MM.1S (cell line): ENCODE results near the gene ZCCHC24.

Experiments used
- DNase-seq: peaks from one replicate; pipeline ENCODE4 v3.0.0-alpha.2; 2015
- H2AFZ ChIP-seq: fragments of 300-600 bp; sonication (generic); 2 replicates; pipeline ENCODE4 v1.6.0; 2016; ENCODE audit warnings: antibody characterized with exemption, low read length
- H3F3A ChIP-seq: fragments of 300-600 bp; sonication (generic); 2 replicates; pipeline ENCODE4 v1.6.1; 2016; ENCODE audit warnings: mild to moderate bottlenecking, antibody characterized with exemption, low read length, moderate library complexity, mixed read lengths; ENCODE audit not compliant: insufficient read depth
- H3K27ac ChIP-seq: fragments of 300-600 bp; sonication (generic); 2 replicates; pipeline ENCODE4 v1.5.1; 2016; ENCODE audit warnings: mild to moderate bottlenecking, low read length
- H3K27me3 ChIP-seq: fragments of 300-600 bp; sonication (generic); replicated peaks from 2 replicates; pipeline ENCODE4 v1.6.0; 2016; ENCODE audit warnings: low read length; ENCODE audit not compliant: insufficient read depth
- H3K36me3 ChIP-seq: fragments of 300-600 bp; sonication (generic); replicated peaks from 2 replicates; pipeline ENCODE4 v1.6.1; 2016; ENCODE audit warnings: mild to moderate bottlenecking, low read length, mixed read lengths; ENCODE audit not compliant: insufficient read depth
- H3K4me1 ChIP-seq: fragments of 300-600 bp; sonication (generic); 2 replicates; pipeline ENCODE4 v1.6.1; 2016; ENCODE audit warnings: low read length, mixed read lengths
- H3K4me2 ChIP-seq: fragments of 300-600 bp; sonication (generic); 2 replicates; pipeline ENCODE4 v1.6.0; 2016; ENCODE audit warnings: low read depth, low read length
- H3K4me3 ChIP-seq: fragments of 300-600 bp; sonication (generic); 2 replicates; pipeline ENCODE4 v1.5.1; 2016; ENCODE audit warnings: low read length, mixed read lengths
- H3K79me2 ChIP-seq: fragments of 300-600 bp; sonication (generic); 2 replicates; pipeline ENCODE4 v1.6.1; 2016; ENCODE audit warnings: mixed run types, low read length, mixed read lengths
- H3K9ac ChIP-seq: fragments of 300-600 bp; sonication (generic); 2 replicates; pipeline ENCODE4 v1.6.1; 2016; ENCODE audit warnings: low read length, mixed read lengths
- H3K9me2 ChIP-seq: fragments of 300-600 bp; sonication (generic); replicated peaks from 2 replicates; pipeline ENCODE4 v1.6.1; 2016; ENCODE audit warnings: mild to moderate bottlenecking, low read length, mixed read lengths; ENCODE audit not compliant: insufficient read depth
- H3K9me3 ChIP-seq: fragments of 300-600 bp; sonication (generic); replicated peaks from 2 replicates; pipeline ENCODE4 v1.6.1; 2016; ENCODE audit warnings: mild to moderate bottlenecking, low read length, mixed read lengths; ENCODE audit not compliant: insufficient read depth
- H4K20me1 ChIP-seq: fragments of 300-600 bp; sonication (generic); 2 replicates; pipeline ENCODE4 v1.6.1; 2016; ENCODE audit warnings: mild to moderate bottlenecking, low read length, moderate library complexity, mixed read lengths; ENCODE audit not compliant: insufficient read depth
- CTCF ChIP-seq: fragments of 300-600 bp; sonication (generic); IDR thresholded peaks from 2 replicates; pipeline ENCODE4 v1.5.1; 2016; ENCODE audit warnings: antibody characterized with exemption, low read length, mixed read lengths
- EZH2 ChIP-seq: fragments of 300-600 bp; sonication (generic); optimal IDR thresholded peaks from 2 replicates; pipeline ENCODE3; 2017; ENCODE audit warnings: low read depth, mild to moderate bottlenecking, antibody characterized with exemption, low read length, mixed read lengths
- EZH2phosphoT487 ChIP-seq: fragments of 300-600 bp; sonication (generic); IDR thresholded peaks from 2 replicates; pipeline ENCODE4 v1.6.1; 2018; ENCODE audit warnings: antibody characterized with exemption, low read length

The ZCCHC24 gene

GRCh38 chr10:79356104-79356503, 89.3 kb downstream of the ZCCHC24 start:
- Histone ChIP-seq H3K27me3 (no peaks in the 10 kb centered on the region), H3K9me2 (no peaks in the 10 kb centered on the region), H3K9me3 (no peaks in the 10 kb centered on the region), H3K9ac (no peak overlapping the region), H2AFZ (no peak overlapping the region), H3K27ac (no peak overlapping the region), H3K4me1 (no peaks in the 10 kb centered on the region), H3K79me2 (peaks cover 41% of the 10 kb centered on the region), H3K4me2 (no peak overlapping the region), H3F3A (peaks cover 7% of the 10 kb centered on the region), H3K4me3 (no peak overlapping the region), H3K36me3 (peaks cover 28% of the 10 kb centered on the region), H4K20me1 (peaks cover 16% of the 10 kb centered on the region)
- no peak for DNase-seq
- TF ChIP-seq EZH2phosphoT487 (no peak), CTCF (no peak), EZH2 (no peak)

- no peak overlapping the region for H3K27ac ChIP-seq
- peaks cover 47% of the 10 kb centered on the region for H3K79me2 ChIP-seq
- H3K9me2 ChIP-seq: no peaks in the 10 kb centered on the region
- peaks cover 7% of the 10 kb centered on the region for H3F3A ChIP-seq
- no peak overlapping the region for H3K9ac ChIP-seq
- no peak overlapping the region for H3K4me2 ChIP-seq
- H3K4me3 ChIP-seq: no peak overlapping the region
- TF ChIP-seq CTCF: no peak
- TF ChIP-seq EZH2phosphoT487: no peak
- TF ChIP-seq EZH2: no peak
- peaks cover 19% of the 10 kb centered on the region for H4K20me1 ChIP-seq
- no peaks in the 10 kb centered on the region for H3K9me3 ChIP-seq
- H3K27me3 ChIP-seq: no peaks in the 10 kb centered on the region
- H3K4me1 ChIP-seq: no peaks in the 10 kb centered on the region
- H2AFZ ChIP-seq: no peak overlapping the region
- peaks cover 33% of the 10 kb centered on the region for H3K36me3 ChIP-seq
- no peak for DNase-seq
These were observed 89.9 kb downstream of the ZCCHC24 start for GRCh38 chr10:79355420-79356017.

GRCh38 chr10:79354615-79355014, 90.8 kb downstream of the ZCCHC24 start:
- no peak overlapping the region for H3K27ac ChIP-seq
- H4K20me1 ChIP-seq: peaks cover 26% of the 10 kb centered on the region
- no peak overlapping the region for H3K4me2 ChIP-seq
- H3K27me3 ChIP-seq: no peaks in the 10 kb centered on the region
- TF ChIP-seq EZH2phosphoT487: no peak
- no peak for TF ChIP-seq CTCF
- no peak for TF ChIP-seq EZH2
- H3K9me2 ChIP-seq: no peaks in the 10 kb centered on the region
- H3K79me2 ChIP-seq: peaks cover 56% of the 10 kb centered on the region
- DNase-seq: no peak
- no peak overlapping the region for H3K4me3 ChIP-seq
- H3K9ac ChIP-seq: no peak overlapping the region
- peaks cover 42% of the 10 kb centered on the region for H3K36me3 ChIP-seq
- H3K4me1 ChIP-seq: peaks cover 7% of the 10 kb centered on the region
- H3F3A ChIP-seq: peaks cover 9% of the 10 kb centered on the region
- no peaks in the 10 kb centered on the region for H3K9me3 ChIP-seq
- no peak overlapping the region for H2AFZ ChIP-seq
